HEK293 (cell line): ENCODE results near the gene CD3D.

ENCODE experiments used
- CTCF ChIA-PET: fragments of 350-600 bp; formaldehyde crosslinking; extraction: SDS; loops from one replicate; lab custom pipeline; 2021; ENCODE audit warnings: antibody characterized with exemption; lab: Yijun Ruan, JAX
- POLR2A ChIA-PET: fragments of 300-600 bp; formaldehyde crosslinking; extraction: SDS; loops from one replicate; lab custom pipeline; 2020; ENCODE audit warnings: antibody characterized with exemption, inconsistent platforms; lab: Yijun Ruan, JAX
- H3K27ac ChIP-seq: fragments of 200-500 bp; sonication (Bioruptor generic); 2 replicates; pipeline ENCODE4 v1.5.1; 2014; ENCODE audit warnings: low read depth, low read length, control low read depth, inconsistent platforms; ENCODE audit errors: extremely low read depth
- H3K36me3 ChIP-seq, 2 experiments: fragments of 200-500 bp in 1 of 2; sonication (Bioruptor generic) in 1 of 2; 1 replicate in 1 of 2; 2 replicates in 1 of 2; pipeline ENCODE4 v1.5.1; 2014 to 2017; ENCODE audit warnings: inconsistent platforms in 2 of 2, low read length in 2 of 2; ENCODE audit not compliant: control insufficient read depth in 2 of 2, insufficient read depth in 1 of 2
- H3K4me1 ChIP-seq: fragments of 200-500 bp; sonication (Bioruptor generic); 2 replicates; pipeline ENCODE4 v1.5.1; 2014; ENCODE audit warnings: mild to moderate bottlenecking, low read length, inconsistent platforms; ENCODE audit not compliant: control insufficient read depth, insufficient read depth
- H3K4me3 ChIP-seq: 2 replicates; pipeline ENCODE4 v1.5.1; 2011; ENCODE audit warnings: low read depth, mild to moderate bottlenecking, control low read depth, low read length, moderate library complexity
- H3K9me3 ChIP-seq: fragments of 200-500 bp; sonication (Bioruptor generic); 2 replicates; pipeline ENCODE4 v1.5.1; 2014; ENCODE audit warnings: low read depth, low read length, inconsistent platforms; ENCODE audit not compliant: control insufficient read depth, insufficient read depth
- CTCF ChIP-seq: fragments of 450-650 bp; formaldehyde crosslinking; IDR thresholded peaks from 2 replicates; pipeline ENCODE4 v1.5.1; 2016; ENCODE audit warnings: missing biosample characterization, missing genetic modification characterization
- ELK4 ChIP-seq: IDR thresholded peaks from 2 replicates; pipeline ENCODE4 v1.6.1; 2011; ENCODE audit warnings: mild to moderate bottlenecking, low read depth, low read length, borderline replicate concordance
- FEZF1 ChIP-seq: fragments of 450-650 bp; formaldehyde crosslinking; IDR thresholded peaks from 2 replicates; pipeline ENCODE4 v1.5.1; 2016; ENCODE audit warnings: missing biosample characterization, missing genetic modification characterization
- KLF16 ChIP-seq: fragments of 450-650 bp; formaldehyde crosslinking; IDR thresholded peaks from 2 replicates; pipeline ENCODE4 v1.5.1; 2017; ENCODE audit warnings: missing biosample characterization, missing genetic modification characterization
- KLF9 ChIP-seq: fragments of 450-650 bp; formaldehyde crosslinking; IDR thresholded peaks from 2 replicates; pipeline ENCODE4 v1.5.1; 2016; ENCODE audit warnings: missing biosample characterization, missing genetic modification characterization, low read depth
- SCRT1 ChIP-seq: fragments of 450-650 bp; formaldehyde crosslinking; IDR thresholded peaks from 2 replicates; pipeline ENCODE4 v1.5.1; 2016; ENCODE audit warnings: missing biosample characterization, missing genetic modification characterization, borderline replicate concordance
- ZBTB20 ChIP-seq: fragments of 450-650 bp; formaldehyde crosslinking; IDR thresholded peaks from 2 replicates; pipeline ENCODE4 v1.5.1; 2016; ENCODE audit warnings: missing biosample characterization, missing genetic modification characterization
- ZNF112 ChIP-seq: fragments of 450-650 bp; formaldehyde crosslinking; IDR thresholded peaks from 2 replicates; pipeline ENCODE4 v1.5.0; 2017; ENCODE audit warnings: missing biosample characterization, missing genetic modification characterization
- ZNF140 ChIP-seq: fragments of 450-650 bp; formaldehyde crosslinking; IDR thresholded peaks from 2 replicates; pipeline ENCODE4 v1.5.1; 2016; ENCODE audit warnings: missing biosample characterization, missing genetic modification characterization
- ZNF221 ChIP-seq: fragments of 450-650 bp; formaldehyde crosslinking; IDR thresholded peaks from 2 replicates; pipeline ENCODE4 v1.5.1; 2017; ENCODE audit warnings: missing biosample characterization, missing genetic modification characterization, borderline replicate concordance
- ZNF449 ChIP-seq: fragments of 450-650 bp; formaldehyde crosslinking; IDR thresholded peaks from 2 replicates; pipeline ENCODE4 v1.5.1; 2017; ENCODE audit warnings: missing biosample characterization, mild to moderate bottlenecking, missing genetic modification characterization, moderate library complexity
- ZNF549 ChIP-seq: fragments of 450-650 bp; IDR thresholded peaks from 2 replicates; pipeline ENCODE4 v1.5.1; 2018; ENCODE audit warnings: missing biosample characterization, missing genetic modification characterization, mild to moderate bottlenecking, inconsistent platforms, moderate library complexity
- ZNF623 ChIP-seq: fragments of 450-650 bp; formaldehyde crosslinking; IDR thresholded peaks from 2 replicates; pipeline ENCODE4 v1.5.1; 2016; ENCODE audit warnings: missing biosample characterization, missing genetic modification characterization
- ZNF701 ChIP-seq: fragments of 450-650 bp; formaldehyde crosslinking; IDR thresholded peaks from 2 replicates; pipeline ENCODE4 v1.5.1; 2016; ENCODE audit warnings: missing biosample characterization, missing genetic modification characterization
- ZNF704 ChIP-seq: fragments of 450-650 bp; formaldehyde crosslinking; IDR thresholded peaks from 2 replicates; pipeline ENCODE4 v1.5.1; 2016; ENCODE audit warnings: missing biosample characterization, missing genetic modification characterization
- ZNF707 ChIP-seq: fragments of 450-650 bp; formaldehyde crosslinking; IDR thresholded peaks from 2 replicates; pipeline ENCODE4 v1.5.1; 2016; ENCODE audit warnings: missing biosample characterization, missing genetic modification characterization
- TF ChIP-seq, protein P1 (sequence below): fragments of 450-650 bp; formaldehyde crosslinking; IDR thresholded peaks from 2 replicates; pipeline ENCODE4 v1.5.1; 2016; ENCODE audit warnings: missing biosample characterization, missing genetic modification characterization
- TF ChIP-seq, protein P2 (sequence below): fragments of 450-650 bp; formaldehyde crosslinking; IDR thresholded peaks from 2 replicates; pipeline ENCODE4 v1.5.1; 2017; ENCODE audit warnings: missing biosample characterization, missing genetic modification characterization

CD3D gene

GRCh38 chr11:118320515-118320914 is 22.0 kb downstream of the CD3D start:
- H3K4me3 ChIP-seq: no peak overlapping the region
- H3K9me3 ChIP-seq: no peaks in the 10 kb centered on the region
- peaks cover 5% of the 10 kb centered on the region for H3K4me1 ChIP-seq
- peak; percentile 91 for TF ChIP-seq ZNF549 (tag by site-specific recombination)
- no peak for TF ChIP-seq ZNF704 (tag by site-specific recombination)
- CTCF ChIA-PET: interaction anchor here (0.6 kb wide), 1 partner anchor 1053 kb away, joined by 4 read pairs; no protein-coding TSS in a partner anchor
- no peak overlapping the region for H3K27ac ChIP-seq
- H3K36me3 ChIP-seq: no peaks in the 10 kb centered on the region
- POLR2A ChIA-PET: no interaction called here

- TF ChIP-seq FEZF1: no peak
- Histone ChIP-seq H3K4me3 (no peak overlapping the region), H3K27ac (no peak overlapping the region), H3K9me3 (no peaks in the 10 kb centered on the region), H3K36me3 (no peaks in the 10 kb centered on the region), H3K4me1 (peaks cover 7% of the 10 kb centered on the region)
- ChIA-PET CTCF (no interaction called here), POLR2A (interaction anchor here (0.6 kb wide), 1 partner anchor 103 kb away, joined by 3 read pairs; no protein-coding TSS in a partner anchor)
Observed at GRCh38 chr11:118319337-118319707, 23.2 kb downstream of the CD3D start.

DNA sequence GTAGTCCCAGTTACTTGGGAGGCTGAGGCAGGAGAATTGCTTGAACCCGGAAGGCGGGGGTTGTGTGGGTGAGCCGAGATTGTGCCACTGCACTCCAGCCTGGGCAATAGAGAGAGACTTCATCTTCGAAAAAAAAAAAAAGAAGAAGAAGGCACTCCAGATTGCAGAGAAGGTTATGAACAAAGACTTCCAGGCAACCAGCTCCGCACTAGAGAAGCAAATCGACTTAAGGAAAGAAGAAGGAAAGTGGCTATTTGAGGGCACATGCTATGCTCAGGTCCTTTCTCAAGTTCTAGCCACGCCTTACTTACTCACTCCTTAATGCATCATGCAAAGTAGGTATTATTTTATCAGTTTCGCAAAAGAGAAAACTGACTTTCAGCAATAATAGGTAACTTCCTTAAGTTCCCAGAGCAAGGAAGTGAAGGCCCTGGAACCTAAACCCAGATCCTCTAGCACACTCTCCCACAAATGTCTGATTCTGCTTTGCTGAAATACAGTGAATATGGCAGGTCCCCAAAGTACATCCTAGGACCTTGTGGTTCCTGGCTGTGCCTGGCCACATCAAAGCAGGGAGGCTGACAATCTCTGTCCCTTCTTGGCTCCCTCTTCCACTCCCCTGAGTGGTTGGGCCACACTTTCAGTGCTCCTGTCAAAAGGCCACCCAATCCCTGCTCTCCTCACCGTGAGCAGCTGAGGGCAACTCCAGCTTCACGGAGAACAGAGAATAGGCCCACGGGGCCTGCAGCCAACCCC is 23.7 kb downstream of the CD3D start:
- Histone ChIP-seq H3K27ac (no peak overlapping the region), H3K9me3 (no peaks in the 10 kb centered on the region), H3K36me3 (no peaks in the 10 kb centered on the region), H3K4me3 (no peak overlapping the region), H3K4me1 (peaks cover 7% of the 10 kb centered on the region)
- ChIA-PET POLR2A (no interaction called here), CTCF (no interaction called here)
- TF ChIP-seq ZNF449 (tag by site-specific recombination) (no peak), ELK4 (no peak)
- TF ChIP-seq, protein P1, sequence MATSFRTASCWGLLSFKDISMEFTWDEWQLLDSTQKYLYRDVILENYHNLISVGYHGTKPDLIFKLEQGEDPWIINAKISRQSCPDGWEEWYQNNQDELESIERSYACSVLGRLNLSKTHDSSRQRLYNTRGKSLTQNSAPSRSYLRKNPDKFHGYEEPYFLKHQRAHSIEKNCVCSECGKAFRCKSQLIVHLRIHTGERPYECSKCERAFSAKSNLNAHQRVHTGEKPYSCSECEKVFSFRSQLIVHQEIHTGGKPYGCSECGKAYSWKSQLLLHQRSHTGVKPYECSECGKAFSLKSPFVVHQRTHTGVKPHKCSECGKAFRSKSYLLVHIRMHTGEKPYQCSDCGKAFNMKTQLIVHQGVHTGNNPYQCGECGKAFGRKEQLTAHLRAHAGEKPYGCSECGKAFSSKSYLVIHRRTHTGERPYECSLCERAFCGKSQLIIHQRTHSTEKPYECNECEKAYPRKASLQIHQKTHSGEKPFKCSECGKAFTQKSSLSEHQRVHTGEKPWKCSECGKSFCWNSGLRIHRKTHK (tag by site-specific recombination): no peak

DNA sequence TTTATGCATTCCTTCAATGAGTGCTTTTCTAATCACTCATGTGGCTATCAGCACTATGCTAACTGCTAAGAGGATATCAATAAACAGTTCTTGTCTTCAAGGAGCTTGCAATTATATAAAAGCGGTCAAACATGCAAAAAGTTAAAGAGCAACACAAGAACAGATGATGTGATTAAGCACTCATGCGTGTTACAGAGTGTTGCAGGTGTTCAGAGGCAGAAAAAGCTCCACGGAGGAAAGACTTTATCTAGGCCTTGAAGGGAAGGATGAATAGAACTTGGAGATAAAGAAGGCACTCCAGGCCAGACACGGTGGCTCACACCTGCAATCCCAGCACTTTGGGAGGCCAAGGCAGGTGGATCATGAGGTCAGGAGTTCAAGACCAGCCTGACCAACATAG is 24.4 kb downstream of the CD3D start:
- Histone ChIP-seq H3K36me3 (no peaks in the 10 kb centered on the region), H3K4me3 (no peak overlapping the region), H3K4me1 (peaks cover 7% of the 10 kb centered on the region), H3K27ac (no peak overlapping the region), H3K9me3 (no peaks in the 10 kb centered on the region)
- ChIA-PET CTCF (interaction anchor here (0.6 kb wide), 2 partner anchors 35 to 77 kb away, joined by 4 read pairs; no protein-coding TSS in a partner anchor), POLR2A (no interaction called here)
- no peak for TF ChIP-seq KLF9 (tag by site-specific recombination)
- TF ChIP-seq ZNF112 (tag by site-specific recombination): no peak
- no peak for TF ChIP-seq SCRT1 (tag by site-specific recombination)
- no peak for TF ChIP-seq CTCF (tag by site-specific recombination)
- TF ChIP-seq, protein P2, sequence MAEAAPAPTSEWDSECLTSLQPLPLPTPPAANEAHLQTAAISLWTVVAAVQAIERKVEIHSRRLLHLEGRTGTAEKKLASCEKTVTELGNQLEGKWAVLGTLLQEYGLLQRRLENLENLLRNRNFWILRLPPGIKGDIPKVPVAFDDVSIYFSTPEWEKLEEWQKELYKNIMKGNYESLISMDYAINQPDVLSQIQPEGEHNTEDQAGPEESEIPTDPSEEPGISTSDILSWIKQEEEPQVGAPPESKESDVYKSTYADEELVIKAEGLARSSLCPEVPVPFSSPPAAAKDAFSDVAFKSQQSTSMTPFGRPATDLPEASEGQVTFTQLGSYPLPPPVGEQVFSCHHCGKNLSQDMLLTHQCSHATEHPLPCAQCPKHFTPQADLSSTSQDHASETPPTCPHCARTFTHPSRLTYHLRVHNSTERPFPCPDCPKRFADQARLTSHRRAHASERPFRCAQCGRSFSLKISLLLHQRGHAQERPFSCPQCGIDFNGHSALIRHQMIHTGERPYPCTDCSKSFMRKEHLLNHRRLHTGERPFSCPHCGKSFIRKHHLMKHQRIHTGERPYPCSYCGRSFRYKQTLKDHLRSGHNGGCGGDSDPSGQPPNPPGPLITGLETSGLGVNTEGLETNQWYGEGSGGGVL (tag by site-specific recombination): no peak
- no peak for TF ChIP-seq ZBTB20 (tag by site-specific recombination)
- TF ChIP-seq ZNF221 (tag by site-specific recombination): no peak
- TF ChIP-seq ZNF707 (tag by site-specific recombination): no peak
- TF ChIP-seq KLF16: no peak
- TF ChIP-seq ZNF701: no peak
- TF ChIP-seq ZNF623 (tag by site-specific recombination): no peak
- no peak for TF ChIP-seq ZNF140 (tag by site-specific recombination)
